ENCODE results near the gene KRTAP4-11. TPM values are rescaled to one million over a fixed set of nuclear protein-coding genes. Genes with fewer than 3 reads are reported as not detected.
"Not testable (repeated sequence)": the region's sequence is repeated elsewhere in the genome, so short reads cannot be mapped to it uniquely, and the experiment has no call there.

KRTAP4-11 gene
- total RNA-seq, 3 donors from 2014 or later (not counting 1 experiment from before 2014, with no cell fraction given), result not detected

- not testable (repeated sequence) for ATAC-seq
Measured at GRCh38 chr17:41123292-41123990, 5.3 kb upstream of the KRTAP4-11 start.

DNA sequence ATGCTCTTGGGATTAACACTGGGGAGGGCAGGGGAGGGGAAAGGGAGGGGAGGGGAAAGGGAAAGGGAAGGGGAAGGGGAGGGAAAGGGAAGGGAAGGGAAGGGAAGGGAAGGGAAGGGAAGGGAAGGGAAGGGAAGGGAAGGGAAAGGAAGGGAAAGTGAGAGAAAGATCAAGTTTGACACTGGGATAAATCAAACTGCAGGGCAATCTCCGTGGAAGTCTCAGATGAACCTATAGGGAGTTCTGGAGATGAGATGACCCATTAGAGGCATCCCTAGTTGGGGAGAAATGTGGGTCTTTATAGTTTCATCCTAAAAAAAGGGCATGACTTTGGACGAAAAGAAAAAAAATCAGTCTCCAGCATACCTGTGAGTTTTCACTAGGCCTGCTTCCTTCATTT, 3.6 kb upstream of the KRTAP4-11 start:
- 98% methylated on average over 2 of the region's 2 CpGs for WGBS (ENCODE audit: insufficient coverage)
- H3K27ac ChIP-seq (ENCODE audit: low read length), result no peak overlapping the region
- H3K4me1 Mint-ChIP-seq, result peaks cover 11 to 14% of the 10 kb centered on the region in 2 donors
- no peak overlapping the region for H3K27ac Mint-ChIP-seq
- no peak for ATAC-seq
- no peak for DNase-seq
- no peaks in the 10 kb centered on the region for H3K36me3 ChIP-seq (ENCODE audit: control insufficient read depth, insufficient read depth, low read length)
- peaks cover 26 to 56% of the 10 kb centered on the region in 2 donors for H3K27me3 Mint-ChIP-seq (ENCODE audit: low read depth in 2 of 2)
- no peak overlapping the region for H3K4me3 ChIP-seq (ENCODE audit: low read length)
- H3K4me3 Mint-ChIP-seq, result no peak overlapping the region
- no peaks in the 10 kb centered on the region for H3K36me3 Mint-ChIP-seq
- H3K27me3 ChIP-seq (ENCODE audit: control insufficient read depth, insufficient read depth, low read length), result peaks cover 6% of the 10 kb centered on the region
- peaks cover 18% of the 10 kb centered on the region for H3K4me1 ChIP-seq (ENCODE audit: control insufficient read depth, insufficient read depth, low read length)
- no peaks in the 10 kb centered on the region for H3K9me3 Mint-ChIP-seq
- no peaks in the 10 kb centered on the region for H3K9me3 ChIP-seq (ENCODE audit: control insufficient read depth, insufficient read depth, low read length)
- TF ChIP-seq CTCF (IDR thresholded peaks at IDR 0.05), result no peak
- intact Hi-C loops (cut with micrococcal nuclease), result no loop called here

More at GRCh38 chr17:41123292-41123990, 5.3 kb upstream of the KRTAP4-11 start:
- 89% methylated on average over 12 of the region's 12 CpGs for whole genome bisulfite sequencing (ENCODE audit: insufficient coverage)
- H3K36me3 Mint-ChIP-seq; H3K27ac Mint-ChIP-seq; H3K9me3 ChIP-seq (ENCODE audit: control insufficient read depth, insufficient read depth, low read length); H3K4me3 Mint-ChIP-seq; H3K27ac ChIP-seq (ENCODE audit: low read length); H3K27me3 ChIP-seq (ENCODE audit: control insufficient read depth, insufficient read depth, low read length); intact Hi-C loops (cut with micrococcal nuclease); H3K4me3 ChIP-seq (ENCODE audit: low read length); H3K9me3 Mint-ChIP-seq; H3K36me3 ChIP-seq (ENCODE audit: control insufficient read depth, insufficient read depth, low read length): not testable (repeated sequence)
- DNase-seq, result peak in 1 of 2 donors; percentile 25
- peaks cover 18% of the 10 kb centered on the region for H3K4me1 ChIP-seq (ENCODE audit: control insufficient read depth, insufficient read depth, low read length)
- H3K4me1 Mint-ChIP-seq, result peaks cover 11 to 14% of the 10 kb centered on the region in 2 donors
- H3K27me3 Mint-ChIP-seq (ENCODE audit: low read depth in 2 of 2), result peaks cover 26 to 46% of the 10 kb centered on the region in 2 donors

DNA sequence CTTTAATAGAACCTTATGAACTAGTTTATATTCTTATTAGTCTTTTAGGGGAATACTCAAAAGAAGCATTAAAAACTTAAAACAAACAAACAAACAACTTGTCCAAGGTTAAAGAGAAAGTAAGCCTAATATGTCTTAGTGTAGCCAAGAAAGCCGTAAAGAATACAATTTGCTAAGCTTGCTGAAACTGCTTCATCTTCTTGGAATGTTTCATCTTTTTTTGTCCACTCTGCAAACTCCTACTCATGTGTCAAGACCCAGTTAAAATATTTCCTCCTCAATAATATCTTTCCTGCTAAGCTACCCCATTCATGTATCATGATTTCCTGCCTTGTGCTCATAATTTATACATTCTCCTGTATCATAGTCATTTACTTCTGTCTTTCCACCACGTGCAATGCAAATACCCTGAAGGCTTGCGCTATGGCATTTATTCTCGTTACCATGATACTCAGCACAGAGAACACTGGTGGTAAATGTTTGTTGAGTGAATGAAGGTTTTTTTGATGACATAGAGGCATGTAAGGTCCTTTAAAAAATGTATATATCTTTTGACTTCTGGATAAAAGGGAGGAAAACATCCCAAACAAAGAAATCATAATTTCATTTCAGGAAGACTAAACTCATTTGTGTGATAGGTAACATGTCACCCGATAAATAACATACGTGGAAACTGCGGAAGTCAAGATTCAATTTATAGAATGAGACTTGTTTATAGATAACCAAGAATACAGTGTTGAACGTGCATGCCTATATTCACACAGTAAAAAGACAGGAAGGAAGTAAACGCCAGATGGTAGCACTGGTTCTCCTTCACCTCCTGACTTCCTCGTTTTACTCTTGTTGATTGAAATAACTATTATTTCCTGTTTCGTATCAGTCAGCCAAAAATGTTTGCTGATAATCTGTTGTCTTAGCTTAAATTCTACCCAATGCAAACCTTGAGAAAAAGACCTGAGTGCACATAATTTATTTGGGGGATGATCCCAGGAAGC, 1.8 kb upstream of the KRTAP4-11 start:
- Mint-ChIP-seq H3K27me3 (ENCODE audit: low read depth in 2 of 2) (peaks cover 23 to 66% of the 10 kb centered on the region in 2 donors), H3K4me1 (peaks cover 11 to 14% of the 10 kb centered on the region in 2 donors)
- not testable (repeated sequence) for H3K9me3 ChIP-seq (ENCODE audit: control insufficient read depth, insufficient read depth, low read length); H3K27me3 ChIP-seq (ENCODE audit: control insufficient read depth, insufficient read depth, low read length); H3K4me3 ChIP-seq (ENCODE audit: low read length); H3K4me3 Mint-ChIP-seq; H3K4me1 ChIP-seq (ENCODE audit: control insufficient read depth, insufficient read depth, low read length); H3K36me3 ChIP-seq (ENCODE audit: control insufficient read depth, insufficient read depth, low read length); H3K36me3 Mint-ChIP-seq; H3K9me3 Mint-ChIP-seq; H3K27ac Mint-ChIP-seq
- H3K27ac ChIP-seq (ENCODE audit: low read length), result peak overlapping the region; percentile 74
- ATAC-seq, result peak in 1 of 3 donors; percentile 33
- intact Hi-C loops (cut with micrococcal nuclease), result loop anchor here (1.0 kb wide), 1 partner anchor 22 kb away; the partner anchor contains the start of gene KRTAP4-8
- peak in 1 of 2 donors; percentile 36 for DNase-seq
- 31% methylated on average over 6 of the region's 11 CpGs for WGBS (ENCODE audit: insufficient coverage)

DNA sequence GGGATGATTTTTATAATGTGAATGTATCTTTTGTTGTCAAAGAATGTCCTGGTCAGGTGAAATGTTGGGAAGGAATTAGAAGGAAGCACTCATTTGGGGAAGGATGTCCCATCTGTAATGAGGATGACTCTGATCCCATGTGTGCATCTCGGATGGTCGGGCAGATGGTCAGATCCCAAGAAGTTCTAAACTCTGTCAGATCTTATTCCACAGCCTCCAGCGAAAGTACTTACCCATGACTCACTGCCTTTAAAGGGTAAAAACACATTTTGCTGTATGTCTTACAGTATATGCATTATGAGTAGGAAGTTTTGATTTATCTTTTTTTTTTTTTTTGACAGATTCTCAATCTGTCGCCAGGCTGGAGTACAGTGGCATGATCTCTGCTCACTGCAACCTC, 548 bp upstream of the KRTAP4-11 start:
- WGBS (ENCODE audit: insufficient coverage), result 100% methylated on average over 2 of the region's 4 CpGs
- peaks cover 23 to 63% of the 10 kb centered on the region in 2 donors for H3K27me3 Mint-ChIP-seq (ENCODE audit: low read depth in 2 of 2)
- no peak for DNase-seq
- Histone ChIP-seq H3K4me1 (ENCODE audit: control insufficient read depth, insufficient read depth, low read length) (peaks cover 7% of the 10 kb centered on the region), H3K4me3 (ENCODE audit: low read length) (no peak overlapping the region), H3K36me3 (ENCODE audit: control insufficient read depth, insufficient read depth, low read length) (no peaks in the 10 kb centered on the region), H3K27ac (ENCODE audit: low read length) (no peak overlapping the region), H3K9me3 (ENCODE audit: control insufficient read depth, insufficient read depth, low read length) (no peaks in the 10 kb centered on the region), H3K27me3 (ENCODE audit: control insufficient read depth, insufficient read depth, low read length) (no peaks in the 10 kb centered on the region)
- H3K27ac Mint-ChIP-seq, result no peak overlapping the region
- intact Hi-C loops (cut with micrococcal nuclease), result no loop called here
- H3K36me3 Mint-ChIP-seq, result no peaks in the 10 kb centered on the region
- H3K4me1 Mint-ChIP-seq, result peaks cover 11 to 14% of the 10 kb centered on the region in 2 donors
- H3K4me3 Mint-ChIP-seq, result no peak overlapping the region
- H3K9me3 Mint-ChIP-seq, result no peaks in the 10 kb centered on the region
- TF ChIP-seq CTCF (IDR thresholded peaks at IDR 0.05), result no peak
- no peak for ATAC-seq
